GM18507 (cell line): ENCODE data around the gene CCNE1.
"Not testable (repeated sequence)": the region's sequence is repeated elsewhere in the genome, so short reads cannot be mapped to it uniquely, and the experiment has no call there.

Experiments
- DNase-seq: peaks from one replicate; pipeline ENCODE4 v3.0.0; 2011; ENCODE audit warnings: low read depth; ENCODE audit not compliant: insufficient read length; ENCODE audit errors: extremely low spot score
- FAIRE-seq: peaks from 2 replicates; lab custom pipeline; 2011; peaks lifted over from hg19 to GRCh38; lab: Jason Lieb, UNC

CCNE1 gene

DNA sequence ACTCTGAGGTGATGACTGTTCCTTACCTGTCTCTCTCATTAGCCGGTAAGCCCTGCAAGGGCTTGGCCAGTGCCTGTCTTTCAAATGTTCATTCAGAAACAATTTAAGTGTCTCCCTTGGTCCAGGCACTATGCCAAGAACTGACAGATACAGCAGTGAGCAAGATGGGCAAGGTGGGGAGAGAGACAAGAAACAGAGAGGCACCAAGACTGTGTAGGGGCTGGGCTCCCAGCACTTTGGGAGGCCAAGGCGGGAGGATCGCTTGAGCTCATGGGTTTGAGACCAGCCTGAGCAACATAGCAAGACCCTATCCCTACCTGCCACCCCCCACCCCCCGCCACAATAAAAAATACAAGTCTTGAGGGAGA is 1.3 kb upstream of the CCNE1 start:
- no peak for DNase-seq
- FAIRE-seq = peak; percentile 21

DNA sequence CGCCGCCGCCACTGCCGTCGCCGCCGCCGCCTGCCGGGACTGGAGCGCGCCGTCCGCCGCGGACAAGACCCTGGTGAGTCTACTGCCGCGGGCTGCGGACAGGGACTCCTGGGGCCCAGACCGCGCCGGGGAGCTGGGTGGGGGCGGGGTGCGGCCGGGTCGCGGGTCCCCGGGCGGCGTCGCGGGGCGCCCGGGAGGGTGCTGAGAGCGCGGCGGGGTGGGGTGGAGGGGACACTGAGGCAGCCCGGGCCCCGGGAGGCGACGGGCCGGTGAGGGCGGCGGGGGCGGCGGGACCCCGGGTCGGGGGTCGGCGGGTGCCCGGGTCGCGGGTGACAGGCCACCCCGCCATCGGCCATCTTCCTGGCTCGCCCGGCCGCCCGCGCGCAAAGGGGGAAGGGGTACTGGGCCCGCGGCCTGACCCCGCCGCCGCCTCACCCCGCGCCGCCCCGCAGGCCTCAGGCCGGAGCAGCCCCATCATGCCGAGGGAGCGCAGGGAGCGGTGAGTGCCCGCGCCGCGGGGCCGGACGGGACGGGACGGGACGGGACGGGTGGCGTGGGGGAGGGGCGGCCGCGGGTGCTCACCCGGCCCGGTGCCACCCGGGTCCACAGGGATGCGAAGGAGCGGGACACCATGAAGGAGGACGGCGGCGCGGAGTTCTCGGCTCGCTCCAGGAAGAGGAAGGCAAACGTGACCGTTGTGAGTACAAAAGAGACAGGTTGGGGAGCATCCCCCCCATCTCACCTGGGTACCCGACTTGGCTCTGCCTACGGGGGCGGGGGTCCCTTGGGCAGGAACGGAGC is 489 bp downstream of the CCNE1 start:
- FAIRE-seq (no peak), DNase-seq (no peak)

DNA sequence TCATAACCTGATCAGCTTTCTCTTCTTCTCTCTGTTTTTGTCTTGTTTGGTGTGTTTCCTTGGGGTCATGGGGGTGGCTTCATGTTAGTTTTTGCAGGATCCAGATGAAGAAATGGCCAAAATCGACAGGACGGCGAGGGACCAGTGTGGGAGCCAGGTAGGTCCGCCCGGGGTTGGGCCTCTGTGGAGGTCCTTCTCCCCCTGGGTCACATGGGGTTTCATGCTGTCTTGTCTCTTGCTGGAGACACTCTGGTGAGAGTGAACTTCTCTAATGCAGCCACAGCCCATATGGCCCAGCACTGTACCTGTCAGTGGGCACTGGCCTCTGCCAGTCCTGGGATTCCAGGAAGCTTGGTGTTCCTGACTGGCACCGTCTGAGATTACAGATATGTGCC is 1.1 kb downstream of the CCNE1 start:
- no peak for DNase-seq
- no peak for FAIRE-seq

DNA sequence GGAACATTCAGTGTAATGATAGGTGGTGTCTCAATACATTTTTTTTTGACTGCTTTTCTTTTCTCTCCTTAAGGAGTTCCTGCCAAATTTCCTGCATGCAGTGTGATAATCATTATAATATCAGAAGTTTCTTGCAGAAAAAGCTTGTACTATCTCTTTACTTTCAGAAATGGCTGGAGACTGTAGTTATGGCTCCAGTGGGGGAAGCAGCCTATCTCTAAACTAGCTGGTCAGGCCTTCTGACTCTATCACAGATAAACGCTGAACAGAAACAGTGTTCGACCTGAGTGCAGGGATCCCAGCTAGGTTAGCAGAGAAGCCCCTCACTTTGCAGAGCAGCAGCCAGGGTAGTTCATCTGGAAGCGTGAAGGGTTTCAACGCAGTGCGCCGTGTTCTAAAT is 1.9 kb downstream of the CCNE1 start:
- FAIRE-seq (no peak), DNase-seq (no peak)

DNA sequence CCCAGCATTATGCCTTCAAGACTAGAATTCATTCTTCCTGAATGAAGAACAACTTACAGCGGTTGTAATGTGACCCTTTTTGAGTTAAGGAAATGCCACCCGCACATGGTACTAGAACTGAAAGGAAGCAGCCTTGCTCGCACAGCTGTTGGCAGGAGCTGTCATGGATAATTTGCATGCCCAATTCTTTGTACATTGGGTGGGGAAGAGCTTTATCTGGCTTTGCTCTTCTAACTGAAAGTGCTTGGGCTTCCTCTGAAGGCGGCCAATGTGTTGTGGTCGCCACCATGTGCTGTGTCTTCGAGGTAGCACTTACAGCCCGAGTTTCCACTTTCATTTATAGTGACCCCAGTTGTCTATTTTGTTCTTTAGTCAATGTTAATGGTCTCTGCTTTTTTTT is 3.4 kb downstream of the CCNE1 start:
- DNase-seq (no peak), FAIRE-seq (peak; percentile 81)

DNA sequence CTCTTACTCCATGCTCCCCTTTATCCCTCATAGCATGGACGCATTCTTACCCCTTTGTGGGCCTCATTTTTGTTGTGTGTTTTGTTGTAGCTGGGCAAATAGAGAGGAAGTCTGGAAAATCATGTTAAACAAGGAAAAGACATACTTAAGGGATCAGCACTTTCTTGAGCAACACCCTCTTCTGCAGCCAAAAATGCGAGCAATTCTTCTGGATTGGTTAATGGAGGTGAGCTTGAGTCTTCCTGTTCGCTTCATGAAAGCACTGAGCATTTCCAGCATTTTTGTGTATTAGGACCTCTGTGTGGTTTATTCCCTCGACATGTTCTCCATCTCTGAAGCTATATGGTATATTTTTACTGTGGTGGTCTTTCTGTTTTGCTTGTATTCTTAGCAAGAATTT is 5.5 kb downstream of the CCNE1 start:
- DNase-seq = no peak
- FAIRE-seq = no peak

DNA sequence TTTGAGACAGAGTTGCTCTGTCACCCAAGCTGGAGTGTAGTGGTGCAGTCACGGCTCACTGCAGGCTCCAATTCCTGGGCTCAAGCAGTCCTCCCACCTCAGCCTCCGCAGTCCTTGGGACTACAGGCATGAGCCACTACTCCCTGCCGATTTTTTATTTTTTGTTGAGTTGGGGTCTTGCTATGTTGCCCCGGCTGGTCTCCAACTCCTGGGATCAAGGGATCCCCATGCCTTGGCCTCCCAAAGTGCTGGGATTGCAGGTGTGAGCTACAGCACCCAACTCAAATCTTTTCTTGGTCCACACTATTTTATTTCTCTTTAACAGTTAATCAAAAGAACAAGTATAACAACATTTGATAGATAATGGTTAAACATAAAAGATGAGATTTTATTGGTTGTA is 7.5 kb downstream of the CCNE1 start:
- no peak for DNase-seq
- no peak for FAIRE-seq

DNA sequence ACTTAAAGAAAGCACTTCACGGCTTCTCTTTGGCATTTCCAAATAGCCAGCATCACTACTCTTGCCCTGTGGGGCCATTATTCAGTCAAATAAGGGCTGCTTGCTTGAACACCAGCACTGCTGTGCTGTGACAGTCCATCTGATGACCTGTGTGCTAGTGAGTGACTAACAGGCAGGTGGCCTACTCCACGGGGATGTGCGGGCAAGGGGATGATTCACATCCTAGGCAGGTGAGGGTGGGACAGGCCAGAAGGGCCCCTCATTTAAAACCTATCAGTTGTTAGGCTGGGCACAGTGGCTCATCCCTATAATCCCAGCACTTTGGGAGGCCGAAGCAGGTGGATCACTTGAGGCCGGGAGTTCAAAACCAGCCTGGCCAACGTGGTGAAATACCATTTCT is 8.2 kb downstream of the CCNE1 start:
- DNase-seq (no peak), FAIRE-seq (no peak)

DNA sequence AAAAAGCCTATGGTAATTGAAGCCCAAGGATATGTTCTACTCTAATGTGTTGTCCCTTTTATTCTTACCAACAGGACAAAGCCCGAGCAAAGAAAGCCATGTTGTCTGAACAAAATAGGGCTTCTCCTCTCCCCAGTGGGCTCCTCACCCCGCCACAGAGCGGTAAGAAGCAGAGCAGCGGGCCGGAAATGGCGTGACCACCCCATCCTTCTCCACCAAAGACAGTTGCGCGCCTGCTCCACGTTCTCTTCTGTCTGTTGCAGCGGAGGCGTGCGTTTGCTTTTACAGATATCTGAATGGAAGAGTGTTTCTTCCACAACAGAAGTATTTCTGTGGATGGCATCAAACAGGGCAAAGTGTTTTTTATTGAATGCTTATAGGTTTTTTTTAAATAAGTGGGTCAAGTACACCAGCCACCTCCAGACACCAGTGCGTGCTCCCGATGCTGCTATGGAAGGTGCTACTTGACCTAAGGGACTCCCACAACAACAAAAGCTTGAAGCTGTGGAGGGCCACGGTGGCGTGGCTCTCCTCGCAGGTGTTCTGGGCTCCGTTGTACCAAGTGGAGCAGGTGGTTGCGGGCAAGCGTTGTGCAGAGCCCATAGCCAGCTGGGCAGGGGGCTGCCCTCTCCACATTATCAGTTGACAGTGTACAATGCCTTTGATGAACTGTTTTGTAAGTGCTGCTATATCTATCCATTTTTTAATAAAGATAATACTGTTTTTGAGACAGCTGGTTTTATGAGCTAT is 12.0 kb downstream of the CCNE1 start:
- FAIRE-seq = no peak

DNA sequence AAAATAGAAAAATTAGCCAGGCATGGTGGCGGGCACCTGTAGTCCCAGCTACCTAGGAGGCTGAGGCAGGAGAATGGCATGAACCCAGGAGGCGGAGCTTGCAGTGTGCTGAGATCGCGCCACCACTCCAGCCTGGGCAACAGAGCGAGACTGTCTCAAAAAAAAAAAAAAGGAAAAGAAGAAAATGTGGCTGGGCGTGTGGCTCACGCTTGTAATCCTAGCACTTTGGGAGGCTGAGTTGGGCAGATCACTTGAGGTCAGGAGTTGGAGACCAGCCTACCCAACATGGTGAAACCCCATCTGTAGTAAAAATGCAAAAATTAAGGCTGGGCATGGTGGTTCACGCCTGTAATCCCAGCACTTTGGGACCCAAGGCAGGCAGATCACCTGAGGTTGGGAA is 13.5 kb downstream of the CCNE1 start:
- FAIRE-seq, DNase-seq: not testable (repeated sequence)

More for the DNA sequence above, 12.0 kb downstream of the CCNE1 start:
- no peak for DNase-seq

DNA sequence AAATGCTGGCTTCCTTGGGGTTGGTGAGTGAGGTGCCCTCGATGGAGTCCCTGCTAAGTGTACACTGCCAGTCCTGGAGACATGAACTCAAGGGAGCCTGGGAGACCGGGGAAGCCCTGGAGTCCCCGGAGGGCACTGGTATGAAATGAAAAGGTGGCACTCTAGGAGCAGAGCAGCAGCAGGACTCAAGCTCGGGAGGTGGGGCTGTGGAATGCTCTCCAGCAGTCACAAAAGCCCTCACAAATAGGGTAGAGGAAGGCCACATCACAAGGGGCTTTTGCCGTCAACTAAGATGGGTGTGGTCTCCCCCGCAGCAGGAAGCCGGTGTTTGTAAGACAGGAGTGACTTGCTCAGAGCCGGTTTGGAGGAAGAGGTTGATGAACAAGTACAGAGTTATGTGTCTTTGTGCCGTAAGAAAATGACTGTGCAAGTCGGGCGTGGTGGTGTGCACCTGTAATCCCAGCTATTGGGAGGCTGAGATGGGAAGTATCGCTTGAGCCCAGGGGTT is 19.3 kb downstream of the CCNE1 start:
- FAIRE-seq = no peak
- no peak for DNase-seq

DNA sequence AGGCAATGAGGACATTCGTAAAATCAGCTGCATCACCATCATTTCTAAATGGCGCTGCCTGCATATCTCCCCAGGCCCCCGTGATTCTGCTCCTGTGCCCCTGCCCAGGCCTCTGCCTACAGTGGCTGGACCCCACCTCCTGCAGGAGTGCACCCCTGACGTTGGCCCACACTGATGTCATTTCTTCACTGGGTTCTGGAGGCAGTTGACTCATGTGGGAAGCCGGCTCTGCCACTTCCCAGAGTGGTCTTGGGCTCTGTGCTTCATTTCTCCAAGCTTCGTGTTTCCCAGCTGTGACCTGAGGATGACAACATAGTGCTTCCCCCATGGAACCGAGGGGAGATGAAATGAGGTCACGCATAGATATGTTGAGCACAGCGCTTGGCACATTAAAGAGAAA is 19.9 kb downstream of the CCNE1 start:
- no peak for FAIRE-seq
- DNase-seq = no peak

DNA sequence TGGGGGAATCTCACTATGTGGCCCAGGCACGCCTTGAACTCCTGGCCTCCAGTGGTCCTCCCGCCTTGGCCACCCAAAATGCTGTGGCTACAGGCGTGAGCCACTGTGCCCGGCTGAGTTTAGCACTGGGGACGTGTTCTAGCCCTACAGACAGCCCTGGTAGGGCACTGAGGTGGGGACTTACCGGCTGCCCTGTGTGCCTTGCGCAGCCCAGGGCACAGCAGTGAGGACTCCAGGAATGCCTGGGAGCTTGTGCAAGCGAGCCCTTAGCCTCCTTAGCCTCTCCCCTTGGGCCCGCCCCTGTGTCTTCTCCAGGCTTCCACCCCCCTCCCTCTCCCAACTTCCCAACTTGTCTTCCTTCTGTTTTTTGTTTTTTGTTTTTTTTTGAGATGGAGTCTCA is 21.0 kb downstream of the CCNE1 start:
- no peak for DNase-seq
- FAIRE-seq = no peak

DNA sequence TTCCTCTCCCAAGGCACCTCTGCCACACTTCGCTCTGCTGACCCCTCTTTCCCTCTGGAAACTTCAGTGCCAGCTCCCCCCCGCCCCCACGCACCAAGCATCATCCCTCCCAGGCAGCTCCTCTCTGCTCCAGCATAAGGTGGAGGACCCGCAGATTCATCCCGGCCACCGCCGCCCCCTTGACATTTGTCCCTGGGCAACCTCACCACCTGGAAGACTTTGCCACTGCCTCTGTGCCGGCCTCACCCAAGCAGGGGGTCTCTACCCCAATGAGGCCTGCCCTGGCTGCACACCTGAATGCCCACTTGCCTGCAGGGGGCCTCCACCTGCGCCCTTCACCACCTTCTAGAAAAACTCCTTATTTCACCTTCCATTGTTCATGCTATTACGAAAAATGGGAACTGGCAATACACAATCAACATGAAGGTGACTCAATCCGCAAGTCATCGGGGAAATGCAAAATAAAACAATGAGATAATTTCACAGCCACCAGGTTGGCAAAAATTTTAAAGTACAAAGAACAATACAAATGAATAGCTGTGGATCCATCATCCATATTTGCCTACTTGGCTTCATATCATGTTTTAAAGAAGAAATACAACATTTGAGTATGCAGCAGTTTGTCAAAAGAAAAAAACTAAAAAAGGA is 21.9 kb downstream of the CCNE1 start:
- no peak for FAIRE-seq
- DNase-seq = no peak

DNA sequence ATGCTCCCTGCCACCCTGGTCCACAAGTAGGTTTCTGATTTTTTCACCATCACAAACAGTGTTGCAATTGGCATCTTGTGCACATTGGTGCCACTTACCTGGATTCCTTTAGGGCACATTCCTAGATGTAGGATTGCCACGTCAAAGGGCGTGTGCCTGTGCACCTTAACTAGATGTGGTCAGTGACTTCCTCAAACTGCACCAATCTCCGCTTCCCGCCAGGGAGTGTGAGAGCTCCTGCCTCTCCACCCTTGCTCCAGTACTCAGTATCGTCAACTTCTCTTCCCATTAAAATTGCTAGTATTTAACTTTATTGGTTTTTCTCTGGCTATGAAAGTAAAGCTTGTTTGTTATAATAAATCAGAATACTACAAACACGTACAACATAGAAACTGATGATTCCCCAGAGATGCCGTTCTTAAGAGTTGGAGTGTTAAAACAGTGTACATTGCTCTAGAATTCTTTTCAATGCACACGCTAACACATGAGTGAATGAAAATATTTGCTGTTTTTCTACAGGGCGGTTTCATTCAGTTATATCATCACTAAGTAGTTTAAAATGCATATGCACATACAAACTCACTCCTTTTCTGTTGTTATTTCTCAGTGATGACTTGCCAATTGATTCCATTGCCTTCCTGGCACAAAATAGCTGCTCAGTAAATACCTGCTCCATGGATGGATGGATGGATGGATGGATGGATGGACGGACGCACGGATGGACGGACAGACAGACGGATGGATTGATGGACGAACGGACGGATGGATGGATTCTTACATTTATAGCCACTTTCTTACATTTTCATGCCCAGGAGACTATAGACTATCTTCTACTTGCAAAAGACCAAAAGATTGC is 23.4 kb downstream of the CCNE1 start:
- FAIRE-seq (no peak), DNase-seq (no peak)

DNA sequence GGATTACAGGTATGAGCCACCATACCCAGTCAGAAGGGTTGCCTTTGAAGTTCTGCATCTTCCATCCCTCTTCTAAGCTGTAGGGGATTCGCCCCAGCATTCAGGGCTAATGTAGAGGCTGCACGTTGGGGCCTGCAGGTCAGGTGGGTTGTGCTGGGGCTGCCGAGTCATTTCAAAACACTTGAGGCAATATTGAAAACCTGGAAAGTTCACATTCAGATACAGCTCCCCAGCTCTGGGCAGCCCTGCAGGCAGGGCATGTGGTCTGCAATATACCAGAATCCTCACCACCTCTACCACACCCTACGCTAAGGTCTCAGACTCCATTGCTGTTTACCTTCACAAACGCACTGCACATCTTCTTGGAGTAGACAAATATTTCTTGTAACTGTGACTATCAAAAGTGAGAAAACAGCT is 24.6 kb downstream of the CCNE1 start:
- FAIRE-seq = peak; percentile 82
- DNase-seq = no peak

DNA sequence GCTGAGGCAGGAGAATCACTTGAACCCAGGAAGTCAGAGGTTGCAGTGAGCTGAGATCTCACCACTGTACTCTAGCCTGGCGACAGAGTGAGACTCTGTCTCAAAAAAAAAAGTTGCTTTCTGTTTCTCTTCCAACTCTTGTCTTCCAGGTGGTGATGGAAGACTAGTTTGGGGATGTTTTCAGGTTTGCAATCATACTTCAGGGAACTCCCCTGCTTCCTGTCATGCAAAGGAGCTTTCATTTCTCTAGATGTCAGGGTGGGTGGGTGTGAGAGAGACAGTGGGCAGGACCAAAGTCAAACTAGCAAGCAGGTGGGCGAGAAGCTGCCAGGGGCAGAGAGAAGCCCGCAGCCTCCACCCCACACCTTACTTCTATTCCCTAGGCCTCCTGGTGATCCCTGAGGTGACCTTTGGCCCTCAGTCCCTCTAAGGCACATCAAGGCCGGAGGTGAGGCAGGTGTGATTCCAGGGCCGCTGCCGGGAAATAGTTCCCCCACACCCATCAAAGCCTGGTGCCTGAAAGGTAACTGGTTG is 25.7 kb downstream of the CCNE1 start:
- peak; percentile 94 for FAIRE-seq
- DNase-seq = no peak

DNA sequence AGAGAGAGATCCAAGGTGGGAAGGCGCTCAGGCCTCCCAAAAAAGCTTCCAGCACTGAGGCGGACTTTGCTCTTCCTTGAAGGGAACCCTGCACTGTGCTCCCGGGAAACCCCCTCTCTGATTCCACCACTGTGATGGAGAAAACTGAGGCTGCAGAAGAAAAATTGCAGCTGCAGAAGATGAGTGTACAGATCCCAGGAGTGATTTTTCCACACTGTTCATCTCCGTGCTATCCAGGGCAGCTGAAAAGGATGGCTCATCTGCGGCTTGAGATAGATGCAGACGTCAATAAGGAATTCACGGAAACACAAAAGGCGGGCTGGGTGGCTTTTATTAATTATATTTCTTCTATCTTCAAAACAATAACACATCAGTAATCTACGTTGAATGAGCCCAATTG is 26.2 kb downstream of the CCNE1 start:
- DNase-seq = no peak
- FAIRE-seq = no peak
